HepG2 (cell line): ENCODE data around the gene PRR20B. TPM values are rescaled to one million over a fixed set of nuclear protein-coding genes. Genes with fewer than 3 reads are reported as not detected.

Experiments used
- ATAC-seq: fragments of 200-7000 bp; cut with Tn5 transposase; 3 replicates; pipeline ENCODE4 v1.9.1; 2020; ENCODE audit warnings: mild to moderate bottlenecking, moderate library complexity
- BruUV-seq: library from RNA; stranded (reverse); fragments of 400-500 nt; replicated peaks from 2 replicates; lab custom pipeline; 2021; lab: Mats Ljungman, UMichigan
- CTCF ChIA-PET: fragments of 300-600 bp; formaldehyde crosslinking; extraction: SDS; loops from one replicate; lab custom pipeline; 2021; ENCODE audit warnings: low total read pairs, inconsistent platforms, low intra/inter-chr PET ratio; lab: Yijun Ruan, JAX
- POLR2A ChIA-PET: fragments of 350-600 bp; sonication (Branson Sonifier 250); formaldehyde crosslinking; loops from one replicate; lab custom pipeline; 2020; ENCODE audit warnings: antibody characterized with exemption, inconsistent platforms; lab: Yijun Ruan, JAX
- DNase-seq: peaks from one replicate; pipeline ENCODE4 v3.0.0-alpha.2; 2015; ENCODE audit warnings: low spot score
- FAIRE-seq: peaks from 3 replicates; lab custom pipeline; 2011; peaks lifted over from hg19 to GRCh38; lab: Jason Lieb, UNC
- H2AFZ ChIP-seq: one replicate; pipeline ENCODE4 v1.6.1; 2011; ENCODE audit warnings: low read length, inconsistent platforms
- H3K27ac ChIP-seq: fragments of 300-600 bp; 3 replicates; pipeline ENCODE4 v1.8.0; 2011; ENCODE audit warnings: mixed run types, mild to moderate bottlenecking, mixed read lengths, low read length, inconsistent platforms; ENCODE audit not compliant: insufficient read depth; ENCODE audit errors: extremely low read length
- H3K27me3 ChIP-seq, 2 experiments: fragments of 200-600 bp in 1 of 2; 2 replicates in 1 of 2; 3 replicates in 1 of 2; pipeline versions ENCODE4 v1.6.0 to v1.8.0; 2011; ENCODE audit warnings: low read length in 2 of 2, mild to moderate bottlenecking in 2 of 2, moderate library complexity in 2 of 2, inconsistent platforms in 1 of 2; ENCODE audit not compliant: insufficient read depth in 2 of 2, control insufficient read depth in 1 of 2
- H3K36me3 ChIP-seq, 2 experiments: fragments of 200-600 bp in 1 of 2; replicated peaks in 1 of 2; 2 replicates in 1 of 2; 3 replicates in 1 of 2; pipeline versions ENCODE4 v1.5.1 to v1.8.0; 2011; ENCODE audit warnings: low read length in 2 of 2, inconsistent platforms in 1 of 2; ENCODE audit not compliant: insufficient read depth in 2 of 2, control insufficient read depth in 1 of 2
- H3K4me1 ChIP-seq: 2 replicates; pipeline ENCODE4 v1.5.1; 2012; ENCODE audit warnings: low read length, inconsistent platforms; ENCODE audit not compliant: insufficient read depth
- H3K4me2 ChIP-seq: 2 replicates; pipeline ENCODE4 v1.6.0; 2011; ENCODE audit warnings: low read depth, low read length, inconsistent platforms
- H3K4me3 ChIP-seq, 3 experiments: fragments of 200-600 bp in 1 of 3; sonication (generic), shearing (Covaris generic) in 1 of 3; replicated peaks in 1 of 3; 2 replicates each; pipeline ENCODE4 v1.5.1; 2011 to 2016; ENCODE audit warnings: low read length in 3 of 3, inconsistent platforms in 2 of 3, low read depth in 2 of 3, mild to moderate bottlenecking in 2 of 3, control low read depth in 1 of 3, mixed read lengths in 1 of 3; ENCODE audit not compliant: insufficient read depth in 1 of 3
- H3K79me2 ChIP-seq: one replicate; pipeline ENCODE4 v1.6.1; 2011; ENCODE audit warnings: low read length, inconsistent platforms; ENCODE audit not compliant: insufficient read depth
- H3K9ac ChIP-seq: 2 replicates; pipeline ENCODE4 v1.6.0; 2011; ENCODE audit warnings: mild to moderate bottlenecking, low read depth, low read length, inconsistent platforms; ENCODE audit not compliant: insufficient read depth
- H3K9me3 ChIP-seq: 2 replicates; pipeline ENCODE4 v1.5.1; 2012; ENCODE audit warnings: mild to moderate bottlenecking, low read length
- H4K20me1 ChIP-seq: 2 replicates; pipeline ENCODE4 v1.6.0; 2011; ENCODE audit warnings: inconsistent platforms, mild to moderate bottlenecking, low read length, moderate library complexity; ENCODE audit not compliant: insufficient read depth
- ARNTL ChIP-seq: sonication (generic); formaldehyde crosslinking; IDR thresholded peaks from 2 replicates; pipeline ENCODE4 v1.4.0; 2020; ENCODE audit warnings: mild to moderate bottlenecking, missing genetic modification reagents
- CHCHD3 ChIP-seq: sonication (generic); formaldehyde crosslinking; IDR thresholded peaks from 2 replicates; pipeline ENCODE4 v1.8.0; 2022; ENCODE audit warnings: mild to moderate bottlenecking, missing genetic modification reagents, moderate library complexity
- FOXK1 ChIP-seq: sonication (generic); formaldehyde crosslinking; IDR thresholded peaks from 2 replicates; pipeline ENCODE4 v1.4.0; 2020; ENCODE audit warnings: low read depth, missing genetic modification reagents, borderline replicate concordance
- HES4 ChIP-seq: sonication (generic); formaldehyde crosslinking; IDR thresholded peaks from 2 replicates; pipeline ENCODE4 v1.9.0; 2021; ENCODE audit warnings: mild to moderate bottlenecking, missing genetic modification reagents, borderline replicate concordance
- KAT7 ChIP-seq: IDR thresholded peaks from 2 replicates; pipeline ENCODE4 v1.6.1; 2018; ENCODE audit warnings: borderline replicate concordance, missing compliant biosample characterization
- POGK ChIP-seq: sonication (generic); formaldehyde crosslinking; conservative IDR thresholded peaks from 2 replicates; pipeline ENCODE4 v1.8.0; 2022; ENCODE audit warnings: mild to moderate bottlenecking, moderate library complexity, missing genetic modification reagents
- RNF2 ChIP-seq: fragments of 450-650 bp; conservative IDR thresholded peaks from 2 replicates; pipeline ENCODE4 v1.6.1; 2016; ENCODE audit warnings: low read depth
- SOX6 ChIP-seq, 2 experiments: fragments of 450-650 bp in 1 of 2; sonication (generic) in 1 of 2; formaldehyde crosslinking in 1 of 2; IDR thresholded peaks; 2 replicates each; pipeline versions ENCODE4 v1.4.0 to v1.6.1; 2017 to 2020; ENCODE audit warnings: antibody characterized with exemption in 1 of 2, mild to moderate bottlenecking in 1 of 2, missing genetic modification reagents in 1 of 2
- ZFP1 ChIP-seq: IDR thresholded peaks from 2 replicates; pipeline ENCODE4 v1.6.1; 2016
- ZNF225 ChIP-seq: sonication (generic); formaldehyde crosslinking; IDR thresholded peaks from 2 replicates; pipeline ENCODE4 v1.4.0; 2020; ENCODE audit warnings: mild to moderate bottlenecking, missing genetic modification reagents
- ZNF230 ChIP-seq: sonication (generic); formaldehyde crosslinking; IDR thresholded peaks from 2 replicates; pipeline ENCODE4 v1.4.0; 2020; ENCODE audit warnings: mild to moderate bottlenecking, missing genetic modification reagents
- ZNF34 ChIP-seq: sonication (generic); formaldehyde crosslinking; IDR thresholded peaks from 2 replicates; pipeline ENCODE4 v1.4.0; 2020; ENCODE audit warnings: mild to moderate bottlenecking, missing genetic modification reagents, borderline replicate concordance
- ZNF382 ChIP-seq: sonication (generic); formaldehyde crosslinking; IDR thresholded peaks from 2 replicates; pipeline ENCODE4 v1.5.0; 2020; ENCODE audit warnings: missing genetic modification reagents, mild to moderate bottlenecking, borderline replicate concordance
- ZNF430 ChIP-seq: sonication (generic); formaldehyde crosslinking; IDR thresholded peaks from 2 replicates; pipeline ENCODE4 v1.9.0; 2021; ENCODE audit warnings: mild to moderate bottlenecking, missing genetic modification reagents
- ZNF883 ChIP-seq: sonication (generic); formaldehyde crosslinking; IDR thresholded peaks from 2 replicates; pipeline ENCODE4 v1.5.1; 2020; ENCODE audit warnings: mild to moderate bottlenecking, missing genetic modification reagents; ENCODE audit errors: not compliant biosample characterization
- WGBS: methylation state at CpG from one replicate; pipeline ENCODE4 v1.1.6; 2017; ENCODE audit warnings: low lambda C conversion rate; 5-methylcytosine and 5-hydroxymethylcytosine counted together
- in situ Hi-C: cut with HindIII; loops from 2 replicates; pipeline ENCODE4 v1.10.0; 2017; ENCODE audit warnings: low pct_unique_long_range_greater_than_20kb; ENCODE audit not compliant: extremely low pct_ligation_motif_present
- intact Hi-C: fragments of 100-400 bp; cut with micrococcal nuclease; formaldehyde crosslinking; loops from one replicate; pipeline ENCODE4 v1.10.0; 2022; ENCODE audit not compliant: unreplicated experiment
- polyA plus RNA-seq, 8 experiments: library from polyadenylated mRNA; depleted of rRNA in 3 of 8; stranded (reverse) in 7 of 8; unstranded in 1 of 8; fragments of >200 nt; fragmentation: Illumina TruSeq in 4 of 8; extraction: Trizol in 4 of 8; gene quantifications; 2 replicates each; pipeline versions ENCODE4 v1.2.1 to v1.2.3, GENCODE V29; 2011 to 2016; ENCODE audit warnings: low read depth in 4 of 8, missing spikeins in 1 of 8, mixed read lengths in 1 of 8; ENCODE audit not compliant: insufficient read depth in 1 of 8
- total RNA-seq, 5 experiments: library from RNA; depleted of rRNA; stranded (reverse); fragments of >200 nt; fragmentation: Illumina TruSeq; extraction: Trizol; gene quantifications; 2 replicates each; pipeline ENCODE4 v1.2.3, GENCODE V29; 2016; ENCODE audit warnings: low read depth in 1 of 5
- TF ChIP-seq, protein P1 (sequence below): sonication (generic); formaldehyde crosslinking; IDR thresholded peaks from 2 replicates; pipeline ENCODE4 v1.8.0; 2022; ENCODE audit warnings: mild to moderate bottlenecking, missing genetic modification reagents, moderate library complexity
- TF ChIP-seq, protein P2 (sequence below): sonication (generic); formaldehyde crosslinking; IDR thresholded peaks from 2 replicates; pipeline ENCODE4 v1.5.1; 2020; ENCODE audit warnings: missing genetic modification reagents, mild to moderate bottlenecking, borderline replicate concordance
- TF ChIP-seq, protein P3 (sequence below): IDR thresholded peaks from 2 replicates; pipeline ENCODE4 v1.6.1; 2016; ENCODE audit warnings: low read depth, missing genetic modification reagents, missing compliant biosample characterization

Gene PRR20B
- total and polyA plus RNA-seq, 2 of the 13 experiments (the other 11 are each of a cell fraction or from before 2014, with no cell fraction given) = not detected

GRCh38 chr13:57138988-57139387, 8.3 kb upstream of the PRR20B start:
- intact Hi-C loops (no loop called here), in situ Hi-C loops (no loop called here)
- H3K27ac ChIP-seq = no peak overlapping the region
- no peaks in the 10 kb centered on the region for H3K36me3 ChIP-seq
- CTCF ChIA-PET = no interaction called here
- FAIRE-seq (no peak), ATAC-seq (no peak), DNase-seq (no peak)
- no peaks in the 10 kb centered on the region for H3K79me2 ChIP-seq
- 65% methylated on average over 5 of the region's 5 CpGs for WGBS
- no peak overlapping the region for H3K9ac ChIP-seq
- no peaks in the 10 kb centered on the region for H3K4me1 ChIP-seq
- H4K20me1 ChIP-seq = no peaks in the 10 kb centered on the region
- H3K9me3 ChIP-seq = peaks cover 34% of the 10 kb centered on the region
- POLR2A ChIA-PET = no interaction called here
- H2AFZ ChIP-seq = no peak overlapping the region
- H3K27me3 ChIP-seq = no peaks in the 10 kb centered on the region
- no TSS peak for BruUV-seq
- no peak overlapping the region for H3K4me2 ChIP-seq
- H3K4me3 ChIP-seq = no peak overlapping the region
- no peak for TF ChIP-seq ZNF34 (CRISPR knock-in tag)
- TF ChIP-seq KAT7 = no peak
- no peak for TF ChIP-seq HES4 (CRISPR knock-in tag)
- TF ChIP-seq ZNF230 (CRISPR knock-in tag) = no peak
- TF ChIP-seq RNF2 = no peak
- no peak for TF ChIP-seq ZNF883 (CRISPR knock-in tag)
- no peak for TF ChIP-seq SOX6 (IDR thresholded peaks at IDR 0.05)
- no peak for TF ChIP-seq SOX6 (CRISPR knock-in tag; IDR thresholded peaks at IDR 0.05)
- no peak for TF ChIP-seq CHCHD3 (CRISPR knock-in tag)
- no peak for TF ChIP-seq ZFP1 (CRISPR knock-in tag)
- TF ChIP-seq, protein P1, sequence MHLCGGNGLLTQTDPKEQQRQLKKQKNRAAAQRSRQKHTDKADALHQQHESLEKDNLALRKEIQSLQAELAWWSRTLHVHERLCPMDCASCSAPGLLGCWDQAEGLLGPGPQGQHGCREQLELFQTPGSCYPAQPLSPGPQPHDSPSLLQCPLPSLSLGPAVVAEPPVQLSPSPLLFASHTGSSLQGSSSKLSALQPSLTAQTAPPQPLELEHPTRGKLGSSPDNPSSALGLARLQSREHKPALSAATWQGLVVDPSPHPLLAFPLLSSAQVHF (CRISPR knock-in tag) = no peak
- TF ChIP-seq ZNF225 (CRISPR knock-in tag) = no peak
- no peak for TF ChIP-seq POGK (CRISPR knock-in tag)
- TF ChIP-seq, protein P2, sequence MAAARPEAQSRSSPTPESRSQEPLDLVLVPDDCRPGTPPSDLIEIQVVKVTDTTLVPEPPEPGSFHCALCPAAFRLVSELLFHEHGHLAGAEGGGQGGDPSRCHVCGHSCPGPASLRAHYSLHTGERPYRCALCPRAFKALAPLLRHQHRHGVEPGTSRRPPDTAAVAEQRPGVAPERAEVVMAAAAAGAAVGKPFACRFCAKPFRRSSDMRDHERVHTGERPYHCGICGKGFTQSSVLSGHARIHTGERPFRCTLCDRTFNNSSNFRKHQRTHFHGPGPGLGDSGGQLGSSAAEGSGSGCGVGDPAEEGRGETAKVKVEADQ = no peak
- no peak for TF ChIP-seq ZNF430 (CRISPR knock-in tag)
- TF ChIP-seq, protein P3, sequence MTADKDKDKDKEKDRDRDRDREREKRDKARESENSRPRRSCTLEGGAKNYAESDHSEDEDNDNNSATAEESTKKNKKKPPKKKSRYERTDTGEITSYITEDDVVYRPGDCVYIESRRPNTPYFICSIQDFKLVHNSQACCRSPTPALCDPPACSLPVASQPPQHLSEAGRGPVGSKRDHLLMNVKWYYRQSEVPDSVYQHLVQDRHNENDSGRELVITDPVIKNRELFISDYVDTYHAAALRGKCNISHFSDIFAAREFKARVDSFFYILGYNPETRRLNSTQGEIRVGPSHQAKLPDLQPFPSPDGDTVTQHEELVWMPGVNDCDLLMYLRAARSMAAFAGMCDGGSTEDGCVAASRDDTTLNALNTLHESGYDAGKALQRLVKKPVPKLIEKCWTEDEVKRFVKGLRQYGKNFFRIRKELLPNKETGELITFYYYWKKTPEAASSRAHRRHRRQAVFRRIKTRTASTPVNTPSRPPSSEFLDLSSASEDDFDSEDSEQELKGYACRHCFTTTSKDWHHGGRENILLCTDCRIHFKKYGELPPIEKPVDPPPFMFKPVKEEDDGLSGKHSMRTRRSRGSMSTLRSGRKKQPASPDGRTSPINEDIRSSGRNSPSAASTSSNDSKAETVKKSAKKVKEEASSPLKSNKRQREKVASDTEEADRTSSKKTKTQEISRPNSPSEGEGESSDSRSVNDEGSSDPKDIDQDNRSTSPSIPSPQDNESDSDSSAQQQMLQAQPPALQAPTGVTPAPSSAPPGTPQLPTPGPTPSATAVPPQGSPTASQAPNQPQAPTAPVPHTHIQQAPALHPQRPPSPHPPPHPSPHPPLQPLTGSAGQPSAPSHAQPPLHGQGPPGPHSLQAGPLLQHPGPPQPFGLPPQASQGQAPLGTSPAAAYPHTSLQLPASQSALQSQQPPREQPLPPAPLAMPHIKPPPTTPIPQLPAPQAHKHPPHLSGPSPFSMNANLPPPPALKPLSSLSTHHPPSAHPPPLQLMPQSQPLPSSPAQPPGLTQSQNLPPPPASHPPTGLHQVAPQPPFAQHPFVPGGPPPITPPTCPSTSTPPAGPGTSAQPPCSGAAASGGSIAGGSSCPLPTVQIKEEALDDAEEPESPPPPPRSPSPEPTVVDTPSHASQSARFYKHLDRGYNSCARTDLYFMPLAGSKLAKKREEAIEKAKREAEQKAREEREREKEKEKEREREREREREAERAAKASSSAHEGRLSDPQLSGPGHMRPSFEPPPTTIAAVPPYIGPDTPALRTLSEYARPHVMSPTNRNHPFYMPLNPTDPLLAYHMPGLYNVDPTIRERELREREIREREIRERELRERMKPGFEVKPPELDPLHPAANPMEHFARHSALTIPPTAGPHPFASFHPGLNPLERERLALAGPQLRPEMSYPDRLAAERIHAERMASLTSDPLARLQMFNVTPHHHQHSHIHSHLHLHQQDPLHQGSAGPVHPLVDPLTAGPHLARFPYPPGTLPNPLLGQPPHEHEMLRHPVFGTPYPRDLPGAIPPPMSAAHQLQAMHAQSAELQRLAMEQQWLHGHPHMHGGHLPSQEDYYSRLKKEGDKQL = no peak
- TF ChIP-seq FOXK1 (CRISPR knock-in tag) = no peak
- no peak for TF ChIP-seq ZNF382
- no peak for TF ChIP-seq ARNTL (CRISPR knock-in tag)
